Caco-2 (cell line): ENCODE measurements around the gene AFP. TPM values are rescaled to one million over a fixed set of nuclear protein-coding genes. Genes with fewer than 3 reads are reported as not detected.

Source experiments
- BruUV-seq: library from RNA; stranded (reverse); fragments of 400-500 nt; replicated peaks from 2 replicates; lab custom pipeline; 2021; lab: Mats Ljungman, UMichigan
- CTCF ChIA-PET: fragments of 300-600 bp; sonication (Branson Sonifier 250); formaldehyde crosslinking; loops from one replicate; lab custom pipeline; 2022; ENCODE audit warnings: antibody characterized with exemption; lab: Charles Lee
- POLR2A ChIA-PET: fragments of 300-600 bp; sonication (Branson Sonifier 250); formaldehyde crosslinking; loops from one replicate; lab custom pipeline; 2022; ENCODE audit warnings: antibody characterized with exemption; lab: Charles Lee
- DNase-seq, 2 experiments: peaks; one replicate each; pipeline versions ENCODE4 v3.0.0 to v3.0.0-alpha.2; 2020 to 2022
- H3K27me3 ChIP-seq: replicated peaks from 2 replicates; pipeline ENCODE4 v1.6.0; 2011; ENCODE audit warnings: low read length; ENCODE audit not compliant: control insufficient read depth, insufficient read depth
- H3K36me3 ChIP-seq: 2 replicates; pipeline ENCODE4 v1.5.1; 2011; ENCODE audit warnings: low read length; ENCODE audit not compliant: control insufficient read depth, insufficient read depth
- H3K4me1 ChIP-seq: fragments of 250-450 bp; sonication (Bioruptor Pico); 2 replicates; pipeline ENCODE4 v1.5.1; 2020; ENCODE audit warnings: mild to moderate bottlenecking
- H3K4me3 ChIP-seq: 2 replicates; pipeline ENCODE4 v1.5.1; 2011; ENCODE audit warnings: low read depth, mild to moderate bottlenecking, control low read depth, low read length
- H3K9me3 ChIP-seq: fragments of 250-450 bp; sonication (Bioruptor Pico); 2 replicates; pipeline ENCODE4 v1.5.1; 2020; ENCODE audit warnings: mild to moderate bottlenecking, moderate library complexity
- H3K27ac Mint-ChIP-seq: one replicate; pipeline ENCODE4 v1.8.0; 2022; ENCODE audit warnings: mixed read lengths; ENCODE audit not compliant: unreplicated experiment
- H3K27me3 Mint-ChIP-seq: one replicate; pipeline ENCODE4 v1.8.0; 2022; ENCODE audit warnings: mixed read lengths; ENCODE audit not compliant: insufficient read depth, unreplicated experiment
- H3K36me3 Mint-ChIP-seq: one replicate; pipeline ENCODE4 v1.8.0; 2022; ENCODE audit warnings: mild to moderate bottlenecking, mixed read lengths; ENCODE audit not compliant: insufficient read depth, unreplicated experiment
- H3K4me1 Mint-ChIP-seq: one replicate; pipeline ENCODE4 v1.8.0; 2022; ENCODE audit warnings: low read depth, mixed read lengths; ENCODE audit not compliant: unreplicated experiment
- H3K4me3 Mint-ChIP-seq: one replicate; pipeline ENCODE4 v1.8.0; 2022; ENCODE audit warnings: mild to moderate bottlenecking, moderate library complexity, mixed read lengths; ENCODE audit not compliant: unreplicated experiment
- H3K9me3 Mint-ChIP-seq: one replicate; pipeline ENCODE4 v1.8.0; 2022; ENCODE audit warnings: mixed read lengths; ENCODE audit not compliant: unreplicated experiment
- CTCF ChIP-seq, 2 experiments: fragments of 200-600 bp in 1 of 2; IDR thresholded peaks; 1 replicate in 1 of 2; 2 replicates in 1 of 2; pipeline versions ENCODE4 v1.5.1 to v1.8.0; 2011 to 2022; ENCODE audit warnings: antibody characterized with exemption in 1 of 2, control low read depth in 1 of 2, inconsistent platforms in 1 of 2, low read depth in 1 of 2, low read length in 1 of 2, mild to moderate bottlenecking in 1 of 2, moderate library complexity in 1 of 2; ENCODE audit not compliant: insufficient read depth in 1 of 2, severe bottlenecking in 1 of 2, unreplicated experiment in 1 of 2
- intact Hi-C: fragments of 100-400 bp; cut with micrococcal nuclease; formaldehyde crosslinking; loops from one replicate; pipeline ENCODE4 v1.10.0; 2022; ENCODE audit not compliant: unreplicated experiment
- total RNA-seq: library from RNA; stranded (reverse); gene quantifications from 2 replicates; pipeline ENCODE4 v1.2.3, GENCODE V29; 2022

AFP gene
- total RNA-seq, 1 experiment from 2014 or later, result 158 TPM

- H3K36me3 Mint-ChIP-seq, result no peaks in the 10 kb centered on the region
- POLR2A ChIA-PET, result no interaction called here
- Histone ChIP-seq H3K9me3 (no peaks in the 10 kb centered on the region), H3K27me3 (no peaks in the 10 kb centered on the region), H3K4me1 (peaks cover 47% of the 10 kb centered on the region), H3K36me3 (no peaks in the 10 kb centered on the region), H3K4me3 (no peak overlapping the region)
- H3K27me3 Mint-ChIP-seq, result no peaks in the 10 kb centered on the region
- H3K4me3 Mint-ChIP-seq, result no peak overlapping the region
- no TSS peak for BruUV-seq
- H3K4me1 Mint-ChIP-seq, result peaks cover 14% of the 10 kb centered on the region
- intact Hi-C loops, result no loop called here
- no peak for TF ChIP-seq CTCF (IDR thresholded peaks at IDR 0.05; ENCODE audit: insufficient read depth in 1 of 2, low read depth in 1 of 2, low read length in 1 of 2, severe bottlenecking in 1 of 2, unreplicated experiment in 1 of 2)
- H3K27ac Mint-ChIP-seq, result no peak overlapping the region
- no peak for DNase-seq
- no peaks in the 10 kb centered on the region for H3K9me3 Mint-ChIP-seq
- CTCF ChIA-PET, result interaction anchor here (1.4 kb wide), 1 partner anchor 110 kb away, joined by 6 read pairs; no protein-coding TSS in a partner anchor
These were observed 14.5 kb downstream of the AFP start for GRCh38 chr4:73450398-73451004.

- intact Hi-C loops, result no loop called here
- BruUV-seq, result no TSS peak
- H3K4me3 ChIP-seq, result no peak overlapping the region
- TF ChIP-seq CTCF (IDR thresholded peaks at IDR 0.05; ENCODE audit: insufficient read depth in 1 of 2, low read depth in 1 of 2, low read length in 1 of 2, severe bottlenecking in 1 of 2, unreplicated experiment in 1 of 2), result no peak
- H3K9me3 Mint-ChIP-seq, result peaks cover 6% of the 10 kb centered on the region
- H3K4me3 Mint-ChIP-seq, result no peak overlapping the region
- no peak for DNase-seq
- H3K4me1 ChIP-seq, result peaks cover 44% of the 10 kb centered on the region
- H3K36me3 ChIP-seq, result no peaks in the 10 kb centered on the region
- CTCF ChIA-PET, result no interaction called here
- POLR2A ChIA-PET, result no interaction called here
- H3K27me3 Mint-ChIP-seq, result no peaks in the 10 kb centered on the region
- no peaks in the 10 kb centered on the region for H3K9me3 ChIP-seq
- peaks cover 19% of the 10 kb centered on the region for H3K4me1 Mint-ChIP-seq
- H3K36me3 Mint-ChIP-seq, result no peaks in the 10 kb centered on the region
- no peak overlapping the region for H3K27ac Mint-ChIP-seq
- H3K27me3 ChIP-seq, result no peaks in the 10 kb centered on the region
These were observed 15.4 kb downstream of the AFP start for GRCh38 chr4:73451404-73451803.

- ChIA-PET CTCF (interaction anchor here (1.3 kb wide), 1 partner anchor 111 kb away, joined by 3 read pairs; no protein-coding TSS in a partner anchor), POLR2A (no interaction called here)
- intact Hi-C loops, result no loop called here
- Mint-ChIP-seq H3K27ac (peak overlapping the region; percentile 19), H3K4me3 (no peak overlapping the region), H3K27me3 (no peaks in the 10 kb centered on the region), H3K4me1 (peaks cover 23% of the 10 kb centered on the region), H3K9me3 (peaks cover 10% of the 10 kb centered on the region), H3K36me3 (no peaks in the 10 kb centered on the region)
- no TSS peak for BruUV-seq
- H3K4me3 ChIP-seq, result no peak overlapping the region
- no peak for TF ChIP-seq CTCF (IDR thresholded peaks at IDR 0.05; ENCODE audit: insufficient read depth in 1 of 2, low read depth in 1 of 2, low read length in 1 of 2, severe bottlenecking in 1 of 2, unreplicated experiment in 1 of 2)
- peaks cover 44% of the 10 kb centered on the region for H3K4me1 ChIP-seq
- no peaks in the 10 kb centered on the region for H3K36me3 ChIP-seq
- H3K27me3 ChIP-seq, result no peaks in the 10 kb centered on the region
- no peak for DNase-seq
- no peaks in the 10 kb centered on the region for H3K9me3 ChIP-seq
These were observed 16.1 kb downstream of the AFP start for GRCh38 chr4:73451981-73452747.
